Astrocyte of the hippocampus (primary cell): ENCODE measurements around the gene WBP2.
"Not testable (repeated sequence)": the region's sequence is repeated elsewhere in the genome, so short reads cannot be mapped to it uniquely, and the experiment has no call there.

Source experiments
- DNase-seq: peaks from one replicate; pipeline ENCODE4 v3.0.0; 2011; ENCODE audit warnings: low read depth, low spot score

Gene WBP2

DNA sequence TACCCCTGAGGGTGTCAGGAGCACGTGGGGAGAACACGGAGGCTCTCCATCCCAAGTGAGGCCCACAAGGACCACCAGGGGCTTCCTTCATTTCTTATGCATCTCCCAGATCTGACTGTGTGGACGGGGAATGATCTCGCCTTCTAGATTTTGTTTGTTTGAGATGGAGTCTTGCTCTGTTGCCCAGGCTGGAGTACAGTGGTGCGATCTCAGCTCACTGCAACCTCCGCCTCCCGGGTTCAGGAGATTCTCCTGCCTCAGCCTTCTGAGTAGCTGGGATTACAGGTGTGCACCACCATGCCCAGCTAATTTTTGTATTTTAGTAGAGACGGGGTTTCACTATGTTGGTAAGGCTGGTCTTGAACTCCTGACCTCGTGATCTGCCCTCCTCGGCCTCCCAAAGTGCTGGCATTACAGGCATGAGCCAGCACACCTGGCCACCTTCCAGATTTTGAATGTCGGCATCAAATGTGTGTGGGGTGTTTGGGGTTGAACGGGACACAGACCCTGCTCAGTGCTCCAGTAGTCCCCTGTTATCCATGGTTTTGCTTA lies 13.7 kb upstream of the WBP2 start:
- DNase-seq: not testable (repeated sequence)

DNA sequence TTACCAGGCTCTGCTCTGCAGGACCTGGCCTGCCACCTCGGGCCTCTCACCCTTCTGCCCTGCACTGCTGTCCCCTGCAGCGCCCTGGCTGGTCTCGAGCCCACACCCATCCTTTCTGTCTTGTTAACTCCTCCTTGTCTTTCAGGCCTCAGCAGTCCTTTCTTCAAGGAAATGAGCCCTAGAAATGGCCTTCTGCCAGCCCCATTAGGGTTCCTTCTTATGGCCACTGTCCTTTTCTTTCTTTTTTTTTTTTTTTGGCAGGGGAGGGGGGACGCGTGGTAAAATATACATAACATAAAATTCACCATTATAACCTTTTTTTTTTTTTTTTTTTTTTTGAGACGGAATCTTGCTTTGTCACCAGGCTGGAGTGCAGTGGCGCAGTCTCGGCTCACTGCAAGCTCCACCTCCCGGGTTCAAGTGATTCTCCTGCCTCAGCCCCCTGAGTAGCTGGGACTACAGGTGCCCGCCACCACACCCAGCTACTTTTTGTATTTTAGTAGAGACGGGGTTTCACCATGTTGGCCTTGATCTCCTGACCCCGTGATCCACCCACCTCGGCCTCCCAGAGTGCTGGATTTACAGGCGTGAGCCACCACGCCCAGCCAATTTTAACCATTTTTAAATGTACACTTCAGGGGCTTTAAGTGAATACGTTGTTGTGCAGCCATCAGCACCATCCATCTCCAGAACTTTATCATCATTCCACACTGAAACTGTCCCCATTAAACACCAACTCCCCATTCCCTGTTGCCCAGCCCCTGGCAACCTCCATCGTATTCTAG lies 10.5 kb upstream of the WBP2 start:
- not testable (repeated sequence) for DNase-seq

DNA sequence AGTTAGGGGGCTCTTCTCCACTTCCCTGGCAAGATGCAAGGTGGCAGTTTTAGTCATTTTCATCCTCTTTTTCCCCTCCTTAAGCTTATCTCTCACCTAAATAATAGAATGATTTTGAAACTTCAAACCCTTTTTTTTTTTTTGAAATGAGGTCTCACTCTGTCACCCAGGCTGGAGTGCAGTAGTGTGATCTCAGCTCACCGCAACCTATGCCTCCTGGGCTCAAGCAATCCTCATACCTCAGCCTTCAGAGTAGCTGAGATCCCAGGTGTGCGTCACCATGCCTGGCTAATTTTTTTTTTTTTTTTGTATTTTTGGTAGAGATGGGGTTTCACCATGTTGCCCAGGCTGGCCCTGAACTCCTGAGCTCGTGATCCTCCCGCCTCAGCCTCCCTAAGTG lies 9.8 kb upstream of the WBP2 start:
- not testable (repeated sequence) for DNase-seq

DNA sequence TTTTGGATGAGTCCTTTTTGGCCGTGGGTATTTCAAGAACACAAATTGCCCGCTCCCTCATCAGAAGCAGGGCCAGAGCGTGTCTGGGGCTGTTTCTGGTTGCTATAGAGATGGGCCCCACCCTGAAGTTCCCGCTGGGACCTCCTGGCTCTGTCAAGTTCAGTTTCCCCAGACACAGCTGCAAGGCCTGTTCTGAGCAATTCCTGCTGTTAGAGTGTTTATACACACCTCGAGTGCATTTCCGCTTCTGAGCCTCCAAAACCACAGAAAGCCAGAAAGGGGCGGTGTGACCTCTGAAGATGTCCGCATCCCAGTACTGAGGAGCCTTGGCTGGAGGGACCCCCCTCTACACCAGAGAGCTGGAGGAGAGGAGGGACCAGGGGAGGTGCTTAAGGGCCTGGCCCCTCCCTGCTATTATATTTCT lies 9.3 kb upstream of the WBP2 start:
- peak; percentile 46 for DNase-seq

DNA sequence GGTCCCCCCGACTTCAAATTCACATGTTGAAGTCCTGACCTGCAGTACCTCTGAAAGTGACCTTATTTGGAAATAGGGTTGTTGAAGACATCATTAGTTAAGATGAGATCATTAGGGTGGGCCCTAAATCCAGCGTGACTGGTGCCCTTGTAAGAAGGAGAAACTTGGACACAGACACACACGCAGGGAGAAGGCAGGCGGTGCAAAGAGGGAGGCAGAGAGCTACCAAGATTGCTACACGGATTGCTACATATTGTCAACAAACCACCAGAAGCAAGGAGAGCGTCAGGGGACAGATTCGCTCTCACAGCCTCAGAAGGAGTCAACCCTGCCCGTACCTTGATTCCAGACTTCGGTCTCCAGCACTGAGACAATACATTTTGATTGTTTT lies 6.8 kb upstream of the WBP2 start:
- DNase-seq: no peak

DNA sequence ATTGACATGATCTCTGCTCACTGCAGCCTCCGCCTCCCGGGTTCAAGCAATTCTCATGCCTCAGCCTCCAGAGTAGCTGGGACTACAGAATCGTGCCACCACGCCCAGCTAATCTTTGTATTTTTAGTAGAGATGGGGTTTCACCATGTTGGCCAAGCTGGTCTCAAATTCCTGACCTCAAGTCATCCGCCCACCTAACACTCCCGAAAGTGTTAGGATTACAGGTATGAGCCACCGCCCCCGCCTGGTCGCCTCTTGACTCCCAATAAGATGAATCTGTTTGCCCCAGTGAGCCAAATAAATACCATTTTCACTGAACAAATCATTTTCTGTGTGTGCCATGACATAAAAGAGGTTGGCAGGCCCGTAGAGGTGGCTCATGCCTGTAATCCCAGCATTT lies 4.2 kb upstream of the WBP2 start:
- not testable (repeated sequence) for DNase-seq

DNA sequence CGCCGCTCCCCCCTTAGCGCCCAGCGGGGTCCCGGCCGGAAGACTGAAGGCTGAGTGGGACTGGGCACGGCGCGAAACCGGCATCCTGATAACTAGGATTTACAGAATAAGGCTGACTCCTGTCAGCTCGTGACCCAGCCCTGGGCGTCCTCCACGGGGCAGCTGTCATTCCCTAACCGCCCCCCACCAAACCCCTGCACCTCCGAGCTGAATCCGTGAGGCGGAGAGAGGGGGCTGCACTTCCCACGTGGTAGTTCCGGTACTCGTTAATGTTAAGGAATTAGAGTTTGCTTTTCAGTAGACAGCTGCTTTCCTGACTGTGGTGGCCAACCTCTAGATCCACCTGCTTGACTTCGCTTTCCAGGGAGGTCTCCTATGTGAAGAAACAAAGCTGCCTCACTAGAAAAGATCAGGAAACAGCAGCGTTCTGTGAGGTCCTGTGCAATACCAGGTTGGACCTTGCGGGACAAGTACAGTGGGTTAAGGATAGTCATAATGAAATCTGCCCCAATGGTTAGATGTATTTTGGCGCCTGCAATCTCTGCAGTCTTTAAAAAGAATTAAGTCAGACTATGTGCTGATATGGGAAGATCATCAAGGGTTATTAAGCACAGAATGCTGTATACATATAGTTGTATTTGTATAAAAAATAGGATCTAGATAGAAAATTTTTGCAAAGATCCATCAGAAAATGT lies 1.1 kb upstream of the WBP2 start:
- no peak for DNase-seq

DNA sequence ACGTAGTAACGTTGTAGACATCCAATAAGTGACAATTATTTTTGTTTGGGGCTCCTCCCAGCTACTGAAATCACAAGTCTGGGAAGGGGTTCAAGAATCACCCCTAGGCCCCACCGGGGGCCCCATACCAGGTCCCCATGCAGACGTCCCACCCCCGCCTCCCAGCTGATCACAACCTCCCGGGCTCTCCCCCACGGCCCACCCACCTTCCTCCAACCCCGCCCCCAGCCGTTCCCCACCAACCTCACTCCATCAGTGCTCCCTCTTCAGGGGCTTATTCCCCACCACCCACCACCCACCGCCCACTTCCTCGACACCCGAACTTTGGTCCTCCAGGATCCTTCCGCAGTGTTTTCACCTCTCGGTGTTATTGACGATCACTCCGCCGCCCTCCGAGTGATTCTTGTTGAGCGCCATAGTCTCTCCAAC lies 240 bp downstream of the WBP2 start:
- DNase-seq: no peak

DNA sequence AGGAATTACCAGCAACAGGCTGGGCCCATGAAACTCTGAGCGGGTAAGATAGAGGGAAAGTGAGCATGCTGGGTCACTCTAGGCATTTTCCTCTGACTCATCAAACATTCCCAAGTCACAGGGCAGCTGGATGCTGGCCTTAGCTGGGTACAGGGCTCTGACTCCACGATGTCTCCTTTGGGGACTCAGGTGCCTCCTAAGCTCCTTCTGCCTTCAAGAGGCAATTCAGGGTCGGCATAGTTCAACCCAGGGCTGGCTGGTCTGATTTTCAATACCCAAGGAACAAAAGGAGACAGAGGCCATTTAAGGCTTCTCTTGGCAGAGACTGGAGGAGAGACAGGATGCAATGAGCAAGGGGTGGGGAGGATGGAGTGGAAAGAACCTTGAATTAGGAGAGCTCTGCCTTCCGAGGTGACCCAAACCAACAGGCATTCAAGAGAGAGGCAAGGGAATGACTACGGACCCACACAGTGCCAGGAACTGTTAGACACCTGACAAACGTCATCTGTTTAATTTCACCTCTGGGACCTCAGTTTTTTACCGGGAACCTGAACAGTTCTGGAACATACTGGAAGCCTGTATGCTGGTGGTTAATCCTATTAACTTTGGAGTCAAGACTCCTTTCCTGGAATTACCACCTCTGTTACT lies 910 bp downstream of the WBP2 start:
- peak; percentile 62 for DNase-seq

DNA sequence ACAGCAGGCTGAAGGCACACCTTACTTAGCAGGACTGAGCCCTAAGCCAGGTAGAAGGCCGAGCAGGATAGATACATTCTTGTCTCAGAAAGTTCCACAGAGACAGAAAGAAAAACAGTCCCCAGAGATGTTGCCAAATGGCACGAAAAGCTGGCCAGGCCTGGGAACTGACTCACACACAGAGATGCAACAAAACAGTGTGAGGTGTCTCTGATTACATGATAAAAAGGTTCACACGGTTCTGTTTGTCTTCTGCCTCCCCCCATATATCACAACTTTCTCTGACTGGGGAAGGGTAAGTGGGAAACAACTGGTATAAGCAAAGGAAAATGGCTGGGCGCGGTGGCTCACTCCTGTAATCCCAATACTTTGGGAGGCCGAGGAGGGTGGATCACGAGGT lies 1.7 kb downstream of the WBP2 start:
- peak; percentile 57 for DNase-seq

DNA sequence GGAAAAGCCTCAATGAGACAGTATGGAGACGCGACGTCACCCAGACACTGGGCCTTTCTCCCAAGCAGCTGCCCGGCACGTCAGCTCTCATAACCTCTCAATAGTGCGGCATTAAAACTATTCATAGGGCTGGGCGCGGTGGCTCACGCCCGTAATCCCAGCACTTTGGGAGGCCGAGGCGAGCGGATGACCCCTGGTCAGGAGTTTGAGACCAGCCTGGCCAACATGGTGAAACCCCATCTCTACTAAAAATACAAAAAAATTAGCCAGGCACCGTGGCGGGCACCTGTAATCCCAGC lies 3.5 kb downstream of the WBP2 start:
- DNase-seq: not testable (repeated sequence)

DNA sequence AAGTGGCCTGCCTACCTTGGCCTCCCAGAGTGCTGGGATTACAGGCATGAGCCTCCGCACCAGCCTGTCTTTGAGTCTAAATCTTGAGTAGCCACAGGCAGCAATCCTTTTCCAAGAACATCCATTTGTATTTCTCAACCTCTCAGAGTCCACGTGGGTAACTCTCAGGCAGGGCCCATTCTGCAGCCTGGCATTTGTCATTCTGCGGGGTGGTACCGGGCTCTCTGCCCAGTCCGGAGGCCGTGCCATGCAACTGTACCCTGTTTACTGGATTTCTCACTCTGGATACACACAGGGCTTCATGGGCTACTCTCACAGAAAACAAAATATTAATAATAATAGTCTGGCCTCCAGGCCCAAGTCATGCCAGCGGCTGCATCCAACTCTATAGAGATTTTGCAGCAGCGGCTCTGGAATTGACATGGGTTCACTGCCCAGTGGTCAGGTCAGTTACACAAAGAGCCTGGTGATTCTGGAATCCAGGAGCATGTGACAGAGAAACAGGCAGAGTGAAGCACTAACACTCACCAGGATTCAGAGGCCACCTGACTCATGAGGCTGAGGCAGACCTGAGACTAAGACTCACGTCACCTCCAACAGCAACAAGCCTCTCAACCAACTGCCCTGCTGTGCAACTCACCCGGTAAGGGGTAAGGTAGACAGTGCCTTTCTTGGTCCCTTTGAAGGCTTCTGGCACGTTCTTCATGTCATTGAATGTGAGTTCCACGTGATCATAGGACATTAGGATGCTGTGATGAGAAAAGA lies 4.0 kb downstream of the WBP2 start:
- DNase-seq: no peak

DNA sequence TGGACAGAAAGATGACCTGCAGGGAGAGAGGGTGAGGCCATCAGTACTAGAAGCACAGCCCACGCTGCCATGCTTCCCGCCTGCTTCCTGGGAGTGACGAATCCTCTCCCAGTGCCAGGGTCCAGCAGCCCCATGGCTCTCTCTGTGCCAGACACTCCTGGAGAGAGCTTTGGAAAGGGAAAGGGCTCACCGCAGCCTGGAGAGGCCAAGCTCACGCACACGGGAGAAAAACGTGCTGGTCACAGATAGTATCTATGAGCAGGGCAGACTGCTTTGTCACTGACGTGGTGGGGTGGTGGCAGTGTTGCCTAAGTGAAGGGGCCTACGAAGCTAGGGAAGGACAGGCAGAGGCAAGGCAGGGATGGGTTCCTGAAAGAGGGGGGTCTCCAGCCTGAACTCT lies 5.4 kb downstream of the WBP2 start:
- DNase-seq: no peak

DNA sequence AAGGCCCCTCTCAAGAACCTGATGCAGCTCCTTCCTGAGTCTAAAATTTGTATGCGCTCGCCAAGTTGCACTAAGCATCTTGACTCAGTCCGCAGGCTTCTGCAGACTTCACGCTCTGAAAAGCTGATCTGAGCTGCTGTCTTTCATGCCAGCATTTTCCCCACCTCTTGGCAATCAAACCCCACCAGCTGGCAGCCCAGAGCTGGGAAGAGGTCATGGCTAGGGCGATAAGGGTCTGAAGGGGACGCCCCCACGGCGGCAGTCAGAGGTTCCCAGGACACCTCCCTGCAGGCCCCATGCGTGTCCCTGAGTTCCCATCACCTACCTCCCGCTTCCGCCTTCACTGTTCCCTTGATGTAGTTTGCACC lies 5.9 kb downstream of the WBP2 start:
- no peak for DNase-seq

DNA sequence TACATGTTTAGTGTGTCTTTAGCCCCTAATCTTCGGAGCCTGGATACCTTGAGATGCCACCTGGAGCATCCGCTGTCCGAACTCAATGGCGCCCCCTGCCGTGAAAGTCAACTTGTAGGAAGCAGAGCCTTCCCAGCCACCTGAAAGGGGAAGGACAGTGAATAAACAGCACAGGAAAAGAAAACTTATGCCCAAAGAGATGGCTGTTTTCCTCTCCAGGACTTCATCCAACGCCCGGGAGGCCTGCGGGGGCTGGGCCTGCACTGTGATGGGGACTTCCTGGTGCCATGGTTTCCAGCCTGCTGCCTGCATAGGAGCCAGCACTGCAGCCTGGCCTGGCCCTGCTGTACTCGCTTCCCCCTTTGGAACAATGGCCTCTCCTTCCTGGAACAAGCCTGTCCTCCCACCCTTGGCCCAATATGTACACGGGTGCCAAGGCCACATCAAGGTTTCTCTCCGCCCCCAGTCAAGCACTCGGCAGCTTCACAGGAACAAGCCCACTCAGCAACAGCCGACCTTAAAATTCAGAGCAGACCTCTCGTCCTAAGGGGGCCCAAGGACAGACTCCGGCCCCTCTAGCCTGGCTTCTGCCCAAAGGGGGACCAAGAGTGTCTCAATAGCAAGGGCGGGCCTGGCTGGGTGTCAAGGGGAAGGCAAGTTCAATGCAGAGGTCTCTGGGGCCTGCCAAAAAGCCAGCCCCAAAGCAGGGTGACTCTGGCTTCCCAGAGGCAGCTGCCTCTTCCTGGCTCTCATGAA lies 6.4 kb downstream of the WBP2 start:
- DNase-seq: peak; percentile 54

DNA sequence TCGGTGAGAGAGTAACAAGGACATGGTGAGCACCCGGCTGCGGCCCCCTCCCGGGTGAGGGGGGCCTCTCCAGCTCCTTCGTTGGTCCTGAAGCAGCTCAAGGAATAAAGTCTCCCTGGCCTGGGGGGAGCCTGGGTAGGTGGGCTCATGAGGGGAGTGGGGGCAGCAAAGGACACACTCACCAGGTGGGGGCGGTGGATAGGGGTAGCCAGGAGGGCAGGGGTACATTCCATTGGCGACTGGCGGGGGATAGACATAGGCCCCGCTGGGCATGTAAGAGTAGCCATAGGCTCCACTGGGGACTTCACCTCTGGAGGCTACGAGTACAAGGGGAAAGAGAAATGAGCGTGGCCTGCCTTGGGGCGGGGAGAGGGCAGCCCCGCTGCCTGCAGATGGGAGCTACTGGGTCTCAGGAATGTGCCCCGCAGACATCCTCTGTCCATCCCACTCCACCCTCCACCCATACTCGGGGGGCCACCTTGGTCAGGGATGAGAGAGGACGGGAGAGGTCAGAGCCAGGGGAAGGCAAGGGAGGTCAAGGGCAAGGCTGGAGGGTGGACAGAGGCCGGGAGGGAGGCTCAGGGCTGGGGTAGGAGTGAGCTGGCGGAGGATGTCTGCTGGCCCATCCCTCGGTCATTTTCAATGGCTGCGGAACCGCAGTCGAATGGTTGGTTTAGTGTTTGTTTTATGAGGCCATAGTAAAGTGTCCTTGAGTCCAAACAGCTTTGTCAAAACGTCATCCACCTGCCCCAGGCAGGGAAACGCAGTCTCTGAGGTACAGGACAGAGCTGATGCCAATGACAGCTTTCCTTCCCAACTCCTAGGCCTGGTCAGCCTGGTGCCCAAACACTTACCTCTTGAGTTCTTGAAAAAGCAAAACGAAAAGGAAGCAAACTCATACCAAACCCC lies 7.3 kb downstream of the WBP2 start:
- DNase-seq: no peak

DNA sequence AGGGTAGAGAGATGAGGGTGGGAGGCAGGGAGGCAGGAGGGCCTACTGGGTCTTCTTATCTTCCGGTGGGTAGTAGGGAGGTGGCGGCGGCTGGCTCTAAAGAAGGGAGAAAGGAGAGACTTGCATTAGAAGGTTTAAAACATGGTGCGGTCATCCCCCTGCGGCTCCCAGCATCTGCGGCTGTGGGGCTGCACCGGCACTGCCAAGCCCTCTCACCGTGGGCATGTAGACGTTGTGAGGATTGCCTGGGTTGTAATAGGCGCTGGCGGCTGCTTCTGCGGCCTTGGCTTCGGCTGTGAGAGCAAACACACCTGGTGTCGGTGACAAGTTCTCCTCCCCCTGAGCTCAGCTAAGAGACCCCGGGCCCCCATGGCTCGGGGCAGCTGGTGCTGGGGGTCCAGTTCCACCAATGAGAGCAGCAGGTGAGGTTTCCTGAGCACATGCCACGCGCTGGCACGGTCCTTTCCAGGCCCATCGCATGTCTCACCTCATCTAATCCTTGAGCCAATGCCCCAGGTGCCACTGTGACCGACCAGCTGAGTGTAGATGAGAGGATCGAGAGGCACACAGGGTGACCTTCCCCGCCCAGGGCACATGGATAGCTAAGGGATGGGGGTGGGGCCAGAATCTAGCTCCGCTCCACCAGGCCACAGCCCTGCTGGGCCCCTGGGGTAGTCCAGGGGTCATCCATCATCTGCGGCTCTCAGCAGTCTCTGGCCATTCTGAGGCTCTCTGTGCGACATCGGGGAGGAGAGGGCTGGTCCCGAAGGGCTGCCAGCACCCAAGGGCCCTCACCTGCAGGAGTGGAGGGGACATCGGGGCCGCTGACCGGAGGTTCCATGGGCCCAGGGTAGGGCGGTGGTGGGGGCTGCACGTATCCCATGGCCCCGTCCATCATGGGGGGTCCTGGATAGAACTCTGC lies 8.2 kb downstream of the WBP2 start:
- DNase-seq: no peak

DNA sequence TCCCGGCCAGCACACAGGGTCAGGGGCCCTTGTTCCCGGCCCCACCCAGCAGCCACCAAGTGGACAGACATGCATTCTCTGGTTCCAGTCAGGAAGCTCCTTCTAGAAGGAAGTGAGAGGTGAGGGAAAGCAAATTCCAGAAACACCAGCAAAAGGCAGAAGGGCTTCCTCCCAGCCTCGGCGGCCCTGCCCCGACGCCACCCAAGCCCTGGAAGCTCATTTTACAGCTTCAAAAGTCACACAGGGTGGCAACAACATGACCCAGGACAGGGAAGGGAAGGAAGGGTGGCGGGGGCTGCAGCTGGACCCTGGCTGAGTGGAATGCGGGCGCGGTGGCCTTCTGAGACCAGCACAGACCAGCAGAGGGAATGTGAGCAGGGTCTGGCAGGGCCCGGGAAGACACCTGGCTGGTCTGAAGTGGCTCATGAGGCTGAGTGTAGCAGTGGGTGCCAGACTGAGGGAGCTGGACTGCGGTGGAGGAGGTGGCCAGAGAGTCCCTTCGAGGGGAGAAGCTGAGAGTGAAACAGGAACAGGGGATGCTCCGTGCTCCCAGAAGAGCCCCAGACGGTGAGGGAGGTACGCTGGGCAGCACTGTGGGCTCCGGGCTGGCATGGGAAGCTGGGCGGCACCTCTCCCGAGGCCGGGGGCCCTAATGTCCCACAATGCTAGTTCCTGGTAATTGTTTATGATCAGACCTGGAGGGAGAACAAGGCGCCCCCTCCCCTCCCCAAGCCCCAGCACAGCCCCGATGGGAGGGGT lies 9.0 kb downstream of the WBP2 start:
- DNase-seq: no peak
